DOHH2 (cell line): ENCODE results near the gene SMARCD3.

Experiments
- H3F3A ChIP-seq: fragments of 200-600 bp; sonication (generic), shearing (Covaris generic); 2 replicates; pipeline ENCODE4 v1.6.0; 2016; ENCODE audit warnings: antibody characterized with exemption, mild to moderate bottlenecking; ENCODE audit not compliant: control insufficient read depth, insufficient read depth
- H3K27ac ChIP-seq: fragments of 200-600 bp; sonication (generic); 2 replicates; pipeline ENCODE4 v1.5.1; 2014; ENCODE audit warnings: low read depth, mild to moderate bottlenecking, low read length, moderate library complexity
- H3K27me3 ChIP-seq: fragments of 200-600 bp; sonication (generic); 2 replicates; pipeline ENCODE4 v1.6.1; 2014; ENCODE audit warnings: mild to moderate bottlenecking, low read length, mixed read lengths; ENCODE audit not compliant: control insufficient read depth
- H3K36me3 ChIP-seq: fragments of 200-600 bp; sonication (generic); 2 replicates; pipeline ENCODE4 v1.6.1; 2014; ENCODE audit warnings: mild to moderate bottlenecking, low read length, moderate library complexity, mixed read lengths; ENCODE audit not compliant: control insufficient read depth
- H3K4me1 ChIP-seq: fragments of 200-600 bp; sonication (generic); 2 replicates; pipeline ENCODE4 v1.6.1; 2014; ENCODE audit warnings: mild to moderate bottlenecking, low read length, mixed read lengths; ENCODE audit not compliant: control insufficient read depth
- H3K4me2 ChIP-seq: fragments of 200-600 bp; sonication (generic); 2 replicates; pipeline ENCODE4 v1.6.0; 2014; ENCODE audit warnings: mild to moderate bottlenecking, low read length, moderate library complexity
- H3K4me3 ChIP-seq: fragments of 200-600 bp; sonication (generic); 2 replicates; pipeline ENCODE4 v1.5.1; 2014; ENCODE audit warnings: mild to moderate bottlenecking, low read length, mixed read lengths
- H3K79me2 ChIP-seq: fragments of 200-600 bp; sonication (generic); 2 replicates; pipeline ENCODE4 v1.6.1; 2014; ENCODE audit warnings: mild to moderate bottlenecking, low read length, mixed read lengths; ENCODE audit not compliant: control insufficient read depth
- H3K9me2 ChIP-seq: fragments of 200-600 bp; sonication (generic); replicated peaks from 2 replicates; pipeline ENCODE4 v1.6.1; 2014; ENCODE audit warnings: mild to moderate bottlenecking, low read length, mixed read lengths; ENCODE audit not compliant: control insufficient read depth
- H3K9me3 ChIP-seq: fragments of 200-600 bp; sonication (generic); 2 replicates; pipeline ENCODE4 v1.6.1; 2014; ENCODE audit warnings: antibody characterized with exemption, low read length, mixed read lengths; ENCODE audit not compliant: control insufficient read depth, insufficient read depth
- H4K20me1 ChIP-seq: fragments of 200-600 bp; sonication (generic); 2 replicates; pipeline ENCODE4 v1.6.0; 2014; ENCODE audit warnings: low read depth, mild to moderate bottlenecking, antibody characterized with exemption, low read length, moderate library complexity; ENCODE audit not compliant: control insufficient read depth, insufficient read depth
- CTCF ChIP-seq: fragments of 200-600 bp; sonication (generic); IDR thresholded peaks from one replicate; pipeline ENCODE4 v1.5.1; 2014; ENCODE audit warnings: antibody characterized with exemption, mild to moderate bottlenecking, low read depth, low read length; ENCODE audit not compliant: poor library complexity, severe bottlenecking
- EZH2phosphoT487 ChIP-seq: fragments of 200-600 bp; sonication (generic); IDR thresholded peaks from 2 replicates; pipeline ENCODE4 v1.6.1; 2017; ENCODE audit warnings: borderline replicate concordance, mild to moderate bottlenecking, antibody characterized with exemption, low read length, moderate library complexity, mixed read lengths

SMARCD3 gene

GRCh38 chr7:151218170-151218569 lies 30.3 kb downstream of the SMARCD3 start:
- no peak for TF ChIP-seq EZH2phosphoT487

GRCh38 chr7:151215396-151215795 lies 33.1 kb downstream of the SMARCD3 start:
- Histone ChIP-seq H3F3A (peaks cover 11% of the 10 kb centered on the region; the same call in 1 of the 2 replicates), H4K20me1 (no peaks in the 10 kb centered on the region; the same call in 1 of the 2 replicates), H3K27ac (no peak overlapping the region), H3K4me2 (no peak overlapping the region), H3K27me3 (no peaks in the 10 kb centered on the region), H3K4me3 (no peak overlapping the region), H3K36me3 (peaks cover 85% of the 10 kb centered on the region), H3K4me1 (no peaks in the 10 kb centered on the region), H3K9me3 (no peaks in the 10 kb centered on the region), H3K79me2 (no peaks in the 10 kb centered on the region), H3K9me2 (no peaks in the 10 kb centered on the region)
- TF ChIP-seq CTCF: no peak
- no peak for TF ChIP-seq EZH2phosphoT487

More at GRCh38 chr7:151218170-151218569, 30.3 kb downstream of the SMARCD3 start:
- Histone ChIP-seq H3F3A (no peaks in the 10 kb centered on the region), H3K9me2 (no peaks in the 10 kb centered on the region), H3K4me2 (no peak overlapping the region), H3K79me2 (no peaks in the 10 kb centered on the region), H3K27ac (no peak overlapping the region), H3K27me3 (no peaks in the 10 kb centered on the region), H3K4me3 (no peak overlapping the region), H3K36me3 (peaks cover 94% of the 10 kb centered on the region), H3K9me3 (no peaks in the 10 kb centered on the region), H3K4me1 (no peaks in the 10 kb centered on the region), H4K20me1 (no peaks in the 10 kb centered on the region)

- H3K27me3 ChIP-seq: no peaks in the 10 kb centered on the region
- no peaks in the 10 kb centered on the region for H3K79me2 ChIP-seq
- no peak for TF ChIP-seq CTCF
- TF ChIP-seq EZH2phosphoT487: no peak
- H3K4me1 ChIP-seq: no peaks in the 10 kb centered on the region
- no peaks in the 10 kb centered on the region for H3K9me2 ChIP-seq
- peaks cover 71% of the 10 kb centered on the region for H3K36me3 ChIP-seq
- H4K20me1 ChIP-seq: no peaks in the 10 kb centered on the region; the same call in 1 of the 2 replicates
- no peak overlapping the region for H3K4me3 ChIP-seq
- peaks cover 11% of the 10 kb centered on the region; the same call in 1 of the 2 replicates for H3F3A ChIP-seq
- H3K9me3 ChIP-seq: no peaks in the 10 kb centered on the region
- no peak overlapping the region for H3K4me2 ChIP-seq
- H3K27ac ChIP-seq: no peak overlapping the region
Observed at GRCh38 chr7:151213826-151214225, 34.7 kb downstream of the SMARCD3 start.

- Histone ChIP-seq H3K27ac (no peak overlapping the region), H3K36me3 (peaks cover 59% of the 10 kb centered on the region), H3K79me2 (no peaks in the 10 kb centered on the region), H3K27me3 (no peaks in the 10 kb centered on the region), H3K4me1 (no peaks in the 10 kb centered on the region), H3K9me2 (no peaks in the 10 kb centered on the region), H3K4me3 (no peak overlapping the region), H4K20me1 (no peaks in the 10 kb centered on the region; the same call in 1 of the 2 replicates), H3F3A (peaks cover 11% of the 10 kb centered on the region; the same call in 1 of the 2 replicates), H3K4me2 (no peak overlapping the region), H3K9me3 (no peaks in the 10 kb centered on the region)
- TF ChIP-seq EZH2phosphoT487 (no peak), CTCF (no peak)
Observed at GRCh38 chr7:151212626-151213025, 35.9 kb downstream of the SMARCD3 start.
